ENCODE results near the gene ANP32A. TPM values are rescaled to one million over a fixed set of nuclear protein-coding genes. Genes with fewer than 3 reads are reported as not detected.
A peak's percentile ranks its signal among the peaks of the same experiment; 100 is the strongest.

Gene ANP32A
- total RNA-seq, 1 experiment from 2014 or later, result 220 TPM

DNA sequence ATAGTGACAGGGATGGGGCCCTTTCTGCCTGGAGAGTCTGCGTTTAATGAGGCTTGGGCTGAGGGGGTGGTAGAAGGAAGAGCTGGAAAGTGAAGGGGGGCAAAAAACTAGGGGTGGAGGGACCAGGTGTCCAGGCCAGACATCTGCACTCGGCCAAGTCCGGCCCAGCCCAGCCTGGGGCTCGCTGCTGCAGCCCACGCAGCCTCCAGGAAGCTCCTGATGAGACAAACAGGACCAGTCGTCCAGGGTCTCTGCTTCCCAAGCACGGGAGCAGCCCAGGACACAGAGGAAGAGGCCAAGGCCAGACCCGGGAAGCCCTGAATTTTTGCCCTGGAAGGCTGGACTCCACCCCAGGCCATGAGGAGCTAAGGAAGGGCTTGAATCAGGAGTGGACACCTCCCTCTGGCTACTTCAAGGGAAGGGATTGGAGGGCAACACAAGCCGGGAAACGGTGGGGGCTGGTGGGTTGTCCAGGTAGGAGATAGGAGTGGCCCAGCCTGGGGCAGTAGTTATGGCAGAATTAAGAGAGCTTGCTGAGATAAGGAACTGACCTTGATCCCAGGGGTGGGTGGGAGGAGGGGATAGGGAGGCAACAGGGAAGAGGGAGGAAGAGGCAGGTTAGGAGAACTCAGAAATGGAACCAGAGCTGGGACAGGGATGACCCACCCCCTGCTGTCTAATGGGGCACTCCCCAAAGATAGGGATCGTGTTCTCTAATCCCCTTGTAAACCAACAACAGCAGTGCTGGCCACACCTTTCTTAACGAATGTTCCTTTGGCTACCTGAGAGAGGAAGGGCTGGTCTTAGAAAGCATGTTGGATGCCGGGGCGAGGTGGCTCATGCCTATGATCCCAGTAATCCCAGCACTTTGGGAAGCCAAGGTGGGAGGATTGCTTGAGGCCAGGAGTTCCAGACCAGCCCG is 89.5 kb downstream of the ANP32A start:
- DNase-seq (ENCODE audit: low read depth, low spot score) (no peak), ATAC-seq (no peak)
- Histone ChIP-seq H4K20me1 (ENCODE audit: insufficient read depth) (no peaks in the 10 kb centered on the region), H3K4me1 (ENCODE audit: control insufficient read depth in 1 of 2, insufficient read depth in 2 of 2, low read length in 2 of 2) (no peaks in the 10 kb centered on the region; a peak in 1 of 4 replicates), H3K36me3 (ENCODE audit: control insufficient read depth in 1 of 2, insufficient read depth in 2 of 2, low read length in 2 of 2) (no peaks in the 10 kb centered on the region), H3K4me3 (replicated peaks in 1 of 2; ENCODE audit: low read depth in 1 of 2, low read length in 2 of 2) (no peak overlapping the region), H3K9me2 (ENCODE audit: insufficient read depth) (no peaks in the 10 kb centered on the region), H2AFZ (ENCODE audit: low read depth, low read length, poor library complexity, severe bottlenecking) (peak overlapping the region; percentile 35), H3K4me2 (ENCODE audit: low read length) (no peak overlapping the region), H3K27ac (ENCODE audit: low read depth, low read length) (no peak overlapping the region), H3K79me2 (ENCODE audit: insufficient read depth, low read length) (no peaks in the 10 kb centered on the region), H3K27me3 (ENCODE audit: insufficient read depth, low read length) (no peaks in the 10 kb centered on the region), H3K9ac (ENCODE audit: low read length) (no peak overlapping the region), H3K9me3 (ENCODE audit: control insufficient read depth in 1 of 2, insufficient read depth in 1 of 2, low read depth in 1 of 2, low read length in 2 of 2) (no peaks in the 10 kb centered on the region)
- ChIA-PET CTCF (interaction anchor here (1.0 to 2.2 kb wide), 3 partner anchors 144 to 194 kb away, joined by 3 to 41 read pairs (median 18); no protein-coding TSS in a partner anchor), RAD21 (ENCODE audit: low non-redundant PET in 1 of 2, low total read pairs in 2 of 2, uncharacterized antibody in 2 of 2, unreplicated experiment in 2 of 2) (interaction anchor here (1.3 to 1.5 kb wide), 2 partner anchors 144 to 145 kb away, joined by 3 to 4 read pairs; no protein-coding TSS in a partner anchor), POLR2A (no interaction called here)
- intact Hi-C loops (cut with micrococcal nuclease), result loop anchor here (1.0 to 5.0 kb wide), 3 partner anchors 144 to 194 kb away; no protein-coding TSS in a partner anchor
- TF ChIP-seq, protein P1, sequence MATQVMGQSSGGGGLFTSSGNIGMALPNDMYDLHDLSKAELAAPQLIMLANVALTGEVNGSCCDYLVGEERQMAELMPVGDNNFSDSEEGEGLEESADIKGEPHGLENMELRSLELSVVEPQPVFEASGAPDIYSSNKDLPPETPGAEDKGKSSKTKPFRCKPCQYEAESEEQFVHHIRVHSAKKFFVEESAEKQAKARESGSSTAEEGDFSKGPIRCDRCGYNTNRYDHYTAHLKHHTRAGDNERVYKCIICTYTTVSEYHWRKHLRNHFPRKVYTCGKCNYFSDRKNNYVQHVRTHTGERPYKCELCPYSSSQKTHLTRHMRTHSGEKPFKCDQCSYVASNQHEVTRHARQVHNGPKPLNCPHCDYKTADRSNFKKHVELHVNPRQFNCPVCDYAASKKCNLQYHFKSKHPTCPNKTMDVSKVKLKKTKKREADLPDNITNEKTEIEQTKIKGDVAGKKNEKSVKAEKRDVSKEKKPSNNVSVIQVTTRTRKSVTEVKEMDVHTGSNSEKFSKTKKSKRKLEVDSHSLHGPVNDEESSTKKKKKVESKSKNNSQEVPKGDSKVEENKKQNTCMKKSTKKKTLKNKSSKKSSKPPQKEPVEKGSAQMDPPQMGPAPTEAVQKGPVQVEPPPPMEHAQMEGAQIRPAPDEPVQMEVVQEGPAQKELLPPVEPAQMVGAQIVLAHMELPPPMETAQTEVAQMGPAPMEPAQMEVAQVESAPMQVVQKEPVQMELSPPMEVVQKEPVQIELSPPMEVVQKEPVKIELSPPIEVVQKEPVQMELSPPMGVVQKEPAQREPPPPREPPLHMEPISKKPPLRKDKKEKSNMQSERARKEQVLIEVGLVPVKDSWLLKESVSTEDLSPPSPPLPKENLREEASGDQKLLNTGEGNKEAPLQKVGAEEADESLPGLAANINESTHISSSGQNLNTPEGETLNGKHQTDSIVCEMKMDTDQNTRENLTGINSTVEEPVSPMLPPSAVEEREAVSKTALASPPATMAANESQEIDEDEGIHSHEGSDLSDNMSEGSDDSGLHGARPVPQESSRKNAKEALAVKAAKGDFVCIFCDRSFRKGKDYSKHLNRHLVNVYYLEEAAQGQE (IDR thresholded peaks at IDR 0.05; ENCODE audit: low read depth), result no peak
- TF ChIP-seq RAD21 (IDR thresholded peaks at IDR 0.05; ENCODE audit: low read depth) (no peak), EGR1 (IDR thresholded peaks at IDR 0.05; ENCODE audit: low read depth) (no peak), TCF7L2 (IDR thresholded peaks at IDR 0.05; ENCODE audit: borderline replicate concordance, extremely low read depth, insufficient read depth, insufficient read length) (no peak), ZFX (IDR thresholded peaks at IDR 0.05) (no peak), ZNF274 (IDR thresholded peaks at IDR 0.05; ENCODE audit: low read depth, low read length) (no peak), EZH2phosphoT487 (IDR thresholded peaks at IDR 0.05; ENCODE audit: borderline replicate concordance) (no peak), SP1 (IDR thresholded peaks at IDR 0.05; ENCODE audit: low read depth) (no peak), POLR2AphosphoS5 (IDR thresholded peaks at IDR 0.05; ENCODE audit: low read depth, low read length) (no peak)
- TF ChIP-seq, protein P2, sequence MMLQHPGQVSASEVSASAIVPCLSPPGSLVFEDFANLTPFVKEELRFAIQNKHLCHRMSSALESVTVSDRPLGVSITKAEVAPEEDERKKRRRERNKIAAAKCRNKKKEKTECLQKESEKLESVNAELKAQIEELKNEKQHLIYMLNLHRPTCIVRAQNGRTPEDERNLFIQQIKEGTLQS (IDR thresholded peaks at IDR 0.05), result no peak
- TF ChIP-seq, protein P3, sequence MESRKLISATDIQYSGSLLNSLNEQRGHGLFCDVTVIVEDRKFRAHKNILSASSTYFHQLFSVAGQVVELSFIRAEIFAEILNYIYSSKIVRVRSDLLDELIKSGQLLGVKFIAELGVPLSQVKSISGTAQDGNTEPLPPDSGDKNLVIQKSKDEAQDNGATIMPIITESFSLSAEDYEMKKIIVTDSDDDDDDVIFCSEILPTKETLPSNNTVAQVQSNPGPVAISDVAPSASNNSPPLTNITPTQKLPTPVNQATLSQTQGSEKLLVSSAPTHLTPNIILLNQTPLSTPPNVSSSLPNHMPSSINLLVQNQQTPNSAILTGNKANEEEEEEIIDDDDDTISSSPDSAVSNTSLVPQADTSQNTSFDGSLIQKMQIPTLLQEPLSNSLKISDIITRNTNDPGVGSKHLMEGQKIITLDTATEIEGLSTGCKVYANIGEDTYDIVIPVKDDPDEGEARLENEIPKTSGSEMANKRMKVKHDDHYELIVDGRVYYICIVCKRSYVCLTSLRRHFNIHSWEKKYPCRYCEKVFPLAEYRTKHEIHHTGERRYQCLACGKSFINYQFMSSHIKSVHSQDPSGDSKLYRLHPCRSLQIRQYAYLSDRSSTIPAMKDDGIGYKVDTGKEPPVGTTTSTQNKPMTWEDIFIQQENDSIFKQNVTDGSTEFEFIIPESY (IDR thresholded peaks at IDR 0.05; ENCODE audit: extremely low read depth, insufficient replicate concordance, low read length), result no peak
- no TSS peak for BruUV-seq (replicated peaks)
